GM13977 (cell line): ENCODE results near the gene FXYD1.

Experiments
- DNase-seq: peaks from one replicate; pipeline ENCODE4 v3.0.0; 2012; ENCODE audit warnings: low spot score
- in situ Hi-C: fragments of 300-500 bp; cut with MboI; formaldehyde crosslinking; loops from one replicate; pipeline ENCODE4 v1.12.0; 2022; ENCODE audit warnings: low sequenced_read_pairs, low pct_unique_long_range_greater_than_20kb, mixed read lengths, inconsistent platforms; ENCODE audit not compliant: unreplicated experiment
- TF ChIP-seq, protein P1 (sequence below): IDR thresholded peaks from 2 replicates; pipeline ENCODE4 v1.5.1; 2012; ENCODE audit warnings: mild to moderate bottlenecking, control low read depth; ENCODE audit not compliant: insufficient read depth; ENCODE audit errors: extremely low read depth, missing control alignments

The FXYD1 gene

DNA sequence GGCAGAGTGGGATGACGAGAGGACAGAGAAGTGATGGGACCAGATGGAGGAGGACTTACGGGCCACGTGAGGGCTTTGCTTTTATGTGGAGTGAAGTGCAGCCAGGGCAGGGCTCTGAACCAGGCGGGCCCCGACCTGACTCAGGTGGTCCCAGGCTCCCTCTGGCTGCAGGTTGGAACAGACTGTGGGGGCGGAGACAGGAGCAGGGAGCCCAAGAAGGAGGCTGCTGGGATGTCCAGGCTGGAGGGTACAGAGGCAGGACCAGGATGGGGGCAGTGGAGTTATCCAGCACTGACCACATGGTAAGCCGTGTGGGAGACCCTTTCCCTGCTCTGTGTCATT lies 18.0 kb downstream of the FXYD1 start:
- TF ChIP-seq, protein P1, sequence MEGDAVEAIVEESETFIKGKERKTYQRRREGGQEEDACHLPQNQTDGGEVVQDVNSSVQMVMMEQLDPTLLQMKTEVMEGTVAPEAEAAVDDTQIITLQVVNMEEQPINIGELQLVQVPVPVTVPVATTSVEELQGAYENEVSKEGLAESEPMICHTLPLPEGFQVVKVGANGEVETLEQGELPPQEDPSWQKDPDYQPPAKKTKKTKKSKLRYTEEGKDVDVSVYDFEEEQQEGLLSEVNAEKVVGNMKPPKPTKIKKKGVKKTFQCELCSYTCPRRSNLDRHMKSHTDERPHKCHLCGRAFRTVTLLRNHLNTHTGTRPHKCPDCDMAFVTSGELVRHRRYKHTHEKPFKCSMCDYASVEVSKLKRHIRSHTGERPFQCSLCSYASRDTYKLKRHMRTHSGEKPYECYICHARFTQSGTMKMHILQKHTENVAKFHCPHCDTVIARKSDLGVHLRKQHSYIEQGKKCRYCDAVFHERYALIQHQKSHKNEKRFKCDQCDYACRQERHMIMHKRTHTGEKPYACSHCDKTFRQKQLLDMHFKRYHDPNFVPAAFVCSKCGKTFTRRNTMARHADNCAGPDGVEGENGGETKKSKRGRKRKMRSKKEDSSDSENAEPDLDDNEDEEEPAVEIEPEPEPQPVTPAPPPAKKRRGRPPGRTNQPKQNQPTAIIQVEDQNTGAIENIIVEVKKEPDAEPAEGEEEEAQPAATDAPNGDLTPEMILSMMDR, result no peak
- in situ Hi-C loops, result no loop called here
- DNase-seq, result no peak

DNA sequence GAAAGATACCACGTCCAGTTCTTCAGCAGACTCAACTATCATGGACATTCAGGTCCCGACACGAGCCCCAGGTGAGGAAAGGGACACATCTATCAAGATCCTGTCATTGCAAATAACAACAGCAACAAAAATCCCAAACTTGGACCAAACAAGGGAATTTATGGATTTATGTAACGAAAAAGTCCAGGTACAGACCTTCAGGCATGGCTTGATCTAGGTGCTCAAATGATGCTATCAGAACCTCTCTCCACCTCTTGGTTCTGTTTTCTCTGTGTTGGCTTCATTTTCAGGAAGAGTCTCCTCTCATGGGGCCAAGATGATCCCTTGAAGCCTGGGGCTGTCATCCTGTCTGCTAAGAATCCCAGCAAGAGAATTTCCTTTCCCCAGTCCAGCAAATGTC lies 18.8 kb downstream of the FXYD1 start:
- TF ChIP-seq, protein P1, result no peak
- no peak for DNase-seq
- in situ Hi-C loops, result no loop called here

DNA sequence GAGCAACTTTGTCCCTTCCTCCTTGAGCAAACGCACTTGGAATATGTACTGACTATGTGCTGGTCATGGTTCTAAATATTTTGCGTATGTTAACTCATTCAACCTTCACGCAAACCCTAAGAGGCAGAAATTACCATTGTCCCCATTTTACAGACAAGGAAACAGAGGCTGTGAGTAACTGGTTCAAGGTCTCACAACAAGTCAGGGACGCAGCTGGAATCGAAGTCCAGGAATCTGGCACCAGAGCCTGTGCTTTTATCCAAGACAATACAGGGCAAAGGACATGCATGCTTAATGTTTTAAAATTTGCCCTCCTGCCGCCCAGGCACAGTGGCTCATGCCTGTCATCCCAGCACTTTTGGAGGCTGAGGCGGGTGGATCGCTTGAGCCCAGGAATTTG lies 21.0 kb downstream of the FXYD1 start:
- TF ChIP-seq, protein P1, result no peak
- in situ Hi-C loops, result no loop called here
- no peak for DNase-seq

DNA sequence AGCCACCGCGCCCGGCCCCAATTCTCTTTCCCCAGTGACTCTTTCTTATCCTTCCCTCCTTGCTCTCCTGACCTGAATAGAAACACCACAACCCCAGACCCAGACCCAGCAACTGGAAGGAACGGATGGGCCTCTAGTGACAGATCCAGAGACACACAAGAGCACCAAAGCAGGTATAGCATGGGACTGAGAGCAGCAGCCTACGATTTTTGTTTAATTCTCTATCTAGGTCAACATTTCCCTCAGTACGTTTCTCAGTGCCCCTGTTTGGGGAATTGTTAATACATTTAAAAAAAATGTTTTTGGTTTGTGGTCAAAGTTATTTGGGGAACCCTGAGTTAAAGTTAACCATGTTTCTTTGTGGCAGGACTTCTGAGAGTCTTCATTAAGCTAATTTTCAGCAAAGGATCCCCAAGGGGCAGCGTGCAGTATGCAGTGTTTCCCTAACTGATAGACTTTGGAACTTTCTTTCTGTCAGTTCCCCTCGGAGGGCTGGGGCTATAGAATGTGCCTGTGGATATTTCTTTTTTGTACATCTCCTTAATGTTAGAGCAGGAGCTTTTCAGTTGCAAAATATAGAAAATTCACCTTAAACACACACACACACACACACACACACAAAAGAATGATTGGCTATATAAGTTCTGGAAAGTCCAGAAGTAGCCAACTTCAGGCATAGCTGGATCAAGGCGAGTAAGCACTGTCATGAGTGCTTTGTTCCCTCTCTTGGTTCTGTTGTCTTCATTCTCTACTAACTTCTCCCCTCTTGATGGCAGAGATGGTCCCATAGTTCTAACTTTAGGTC lies 22.2 kb downstream of the FXYD1 start:
- no peak for DNase-seq
- TF ChIP-seq, protein P1, result no peak
- in situ Hi-C loops, result no loop called here

DNA sequence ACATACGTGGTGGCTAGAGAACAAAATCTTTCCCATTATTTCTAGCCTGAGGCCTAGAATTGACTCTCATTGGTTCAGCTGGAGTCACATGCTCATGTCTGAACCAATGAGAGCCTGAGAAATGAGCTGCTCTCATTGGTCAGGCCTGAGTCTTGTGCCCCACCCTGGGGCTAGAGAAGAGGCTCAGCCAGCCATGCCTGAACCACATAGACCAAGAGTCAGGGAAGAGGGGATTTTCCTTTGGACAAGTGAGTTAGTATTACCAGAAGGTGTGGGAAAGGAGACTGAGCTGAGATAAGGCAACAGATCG lies 22.8 kb downstream of the FXYD1 start:
- no peak for DNase-seq
- in situ Hi-C loops, result no loop called here
- TF ChIP-seq, protein P1, result no peak

DNA sequence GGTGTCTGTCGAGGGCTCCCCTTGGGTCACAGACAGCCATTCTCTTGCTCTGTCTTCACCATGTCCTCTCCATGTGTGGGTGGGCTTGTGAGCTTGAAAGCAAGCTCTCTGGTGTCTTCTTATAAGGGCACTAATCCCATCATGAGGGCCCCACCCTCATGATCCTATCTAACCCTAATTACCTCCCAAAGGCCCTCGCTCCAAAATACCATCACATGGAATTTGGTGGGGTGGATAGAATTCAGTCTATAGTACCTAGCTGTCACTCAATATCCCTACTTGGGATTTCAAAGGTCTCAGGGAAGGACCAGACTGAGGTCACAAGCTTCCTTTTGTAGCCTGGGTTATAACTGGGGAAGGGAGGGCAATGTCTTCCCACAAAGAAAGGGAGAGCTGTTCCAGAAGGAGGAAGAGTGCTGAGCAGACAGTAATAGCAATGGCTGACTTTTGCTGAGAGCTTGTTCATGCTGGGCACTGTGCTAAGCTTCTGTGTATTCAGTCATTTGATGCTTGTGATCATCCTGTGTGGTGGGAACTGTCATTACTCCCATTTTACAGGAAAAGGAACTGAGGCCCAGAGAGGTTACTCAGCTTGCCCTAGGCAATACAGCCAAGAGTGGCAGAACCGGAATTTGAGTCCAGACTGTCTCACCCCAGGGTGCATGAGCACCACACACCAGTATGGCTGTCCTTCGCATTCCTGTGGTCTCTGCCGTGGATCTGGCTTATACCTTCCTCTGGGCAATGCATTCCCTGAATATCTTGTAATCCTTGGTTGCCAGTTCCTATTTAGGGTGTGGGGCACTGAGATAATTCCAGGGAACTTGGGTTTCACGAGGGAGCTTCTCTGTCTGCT lies 24.1 kb downstream of the FXYD1 start:
- DNase-seq, result no peak
- in situ Hi-C loops, result no loop called here
- TF ChIP-seq, protein P1, result no peak
